ACC112 (cell line): Measurements from ENCODE around the gene PRICKLE2.

ENCODE experiments used
- H2AFZ ChIP-seq: fragments of 200-600 bp; sonication (generic); one replicate; pipeline ENCODE4 v1.6.0; 2017; ENCODE audit warnings: antibody characterized with exemption, low read length; ENCODE audit not compliant: unreplicated experiment
- H3K27ac ChIP-seq: fragments of 200-600 bp; sonication (generic); 2 replicates; pipeline ENCODE4 v1.5.1; 2014; ENCODE audit warnings: low read depth, mild to moderate bottlenecking, antibody characterized with exemption, low read length, moderate library complexity
- H3K27me3 ChIP-seq: fragments of 200-600 bp; sonication (generic); 2 replicates; pipeline ENCODE4 v1.6.1; 2014; ENCODE audit warnings: mild to moderate bottlenecking, antibody characterized with exemption, low read length, moderate library complexity, mixed read lengths; ENCODE audit not compliant: insufficient read depth
- H3K36me3 ChIP-seq: fragments of 200-600 bp; sonication (generic); 2 replicates; pipeline ENCODE4 v1.6.1; 2016; ENCODE audit warnings: mild to moderate bottlenecking, antibody characterized with exemption, low read length, moderate library complexity, mixed read lengths; ENCODE audit not compliant: insufficient read depth
- H3K4me1 ChIP-seq: fragments of 200-600 bp; sonication (generic); one replicate; pipeline ENCODE4 v1.6.1; 2016; ENCODE audit warnings: low read length, mixed read lengths; ENCODE audit not compliant: insufficient read depth, unreplicated experiment, control insufficient read depth
- H3K4me3 ChIP-seq: fragments of 200-600 bp; sonication (generic); 2 replicates; pipeline ENCODE4 v1.5.1; 2014; ENCODE audit warnings: mild to moderate bottlenecking, low read depth, low read length
- H3K79me2 ChIP-seq: fragments of 200-600 bp; sonication (generic); one replicate; pipeline ENCODE4 v1.6.0; 2016; ENCODE audit warnings: low read length; ENCODE audit not compliant: control insufficient read depth, unreplicated experiment, insufficient read depth

Gene PRICKLE2

DNA sequence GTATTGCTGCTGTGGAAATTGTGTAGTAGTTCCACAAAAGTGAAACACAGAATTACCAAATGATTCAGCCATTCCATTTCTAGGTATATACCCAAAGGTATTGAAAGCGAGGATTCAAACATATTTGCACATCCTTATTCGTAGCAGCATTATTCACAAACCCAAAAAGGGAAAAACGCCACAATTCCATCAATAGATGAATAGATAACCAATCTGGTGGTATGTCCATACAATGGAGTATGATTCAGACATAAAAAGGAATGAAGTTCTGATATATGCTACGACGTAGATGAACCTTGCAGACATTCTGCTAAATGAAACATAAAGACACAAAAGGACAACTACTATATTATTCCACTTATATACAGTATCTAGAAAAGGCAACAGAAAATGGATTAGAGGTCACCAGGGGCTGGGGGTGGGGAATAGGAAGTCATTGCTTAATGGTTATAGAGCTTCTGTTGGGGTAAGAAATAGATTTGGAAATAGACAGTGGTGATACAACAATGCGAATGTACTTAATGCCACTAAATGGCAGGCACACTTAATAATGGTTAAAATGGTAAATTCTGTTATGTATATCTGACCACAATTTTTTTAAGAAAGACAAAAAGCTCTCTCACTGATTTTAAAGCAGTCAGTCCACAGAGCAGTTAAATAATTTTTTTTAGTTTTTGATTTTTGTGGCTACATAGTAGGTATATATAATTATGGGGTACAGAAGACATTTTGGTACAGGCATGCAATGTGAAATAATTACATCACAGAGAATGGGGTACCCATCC lies 150.2 kb downstream of the PRICKLE2 start:
- no peaks in the 10 kb centered on the region for H3K27me3 ChIP-seq
- no peaks in the 10 kb centered on the region for H3K36me3 ChIP-seq
- no peak overlapping the region for H3K4me3 ChIP-seq
- H3K79me2 ChIP-seq: no peaks in the 10 kb centered on the region
- no peak overlapping the region for H2AFZ ChIP-seq
- H3K27ac ChIP-seq: no peak overlapping the region
- H3K4me1 ChIP-seq: peaks cover 5% of the 10 kb centered on the region

GRCh38 chr3:64074060-64074459 lies 151.2 kb downstream of the PRICKLE2 start:
- H3K4me3 ChIP-seq: no peak overlapping the region
- H3K79me2 ChIP-seq: no peaks in the 10 kb centered on the region
- no peaks in the 10 kb centered on the region for H3K36me3 ChIP-seq
- H3K27me3 ChIP-seq: no peaks in the 10 kb centered on the region
- peaks cover 5% of the 10 kb centered on the region for H3K4me1 ChIP-seq
- no peak overlapping the region for H3K27ac ChIP-seq
- no peak overlapping the region for H2AFZ ChIP-seq

DNA sequence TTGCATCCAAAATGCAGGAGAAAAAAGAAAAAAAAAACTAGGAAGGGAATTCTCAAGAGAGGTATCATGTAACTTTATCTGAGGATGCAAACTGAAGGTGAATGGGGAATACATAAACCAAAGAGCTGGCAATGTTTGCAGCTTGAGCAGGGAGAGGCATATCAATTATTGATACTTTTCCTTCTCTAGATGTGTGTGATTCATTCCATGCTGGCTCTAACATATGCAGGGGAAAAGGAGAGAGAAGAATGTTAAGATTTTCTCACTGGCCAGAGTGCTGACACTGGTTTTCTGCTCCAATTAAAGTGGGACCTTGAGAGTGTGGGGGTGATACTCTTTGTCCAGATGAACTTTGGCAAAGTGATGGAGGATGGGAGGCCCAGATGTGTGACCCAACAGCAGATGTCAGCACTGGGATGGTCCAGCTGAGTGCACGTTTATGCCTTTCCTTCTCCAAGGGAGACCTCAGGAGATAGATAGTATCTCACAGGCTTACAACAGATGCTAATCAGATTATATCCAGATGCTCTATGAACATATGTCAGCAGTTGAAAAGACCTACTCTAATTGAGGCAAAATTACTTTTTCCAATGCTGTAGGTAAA lies 152.0 kb downstream of the PRICKLE2 start:
- Histone ChIP-seq H3K4me1 (peaks cover 6% of the 10 kb centered on the region), H3K27me3 (no peaks in the 10 kb centered on the region)

GRCh38 chr3:64072126-64072525 lies 153.1 kb downstream of the PRICKLE2 start:
- H2AFZ ChIP-seq: no peak overlapping the region
- H3K36me3 ChIP-seq: no peaks in the 10 kb centered on the region
- H3K27me3 ChIP-seq: no peaks in the 10 kb centered on the region
- H3K4me3 ChIP-seq: no peak overlapping the region
- no peak overlapping the region for H3K27ac ChIP-seq
- H3K4me1 ChIP-seq: peaks cover 13% of the 10 kb centered on the region
- no peaks in the 10 kb centered on the region for H3K79me2 ChIP-seq

More for the DNA sequence above, 152.0 kb downstream of the PRICKLE2 start:
- Histone ChIP-seq H3K36me3 (no peaks in the 10 kb centered on the region), H2AFZ (no peak overlapping the region), H3K79me2 (no peaks in the 10 kb centered on the region), H3K4me3 (no peak overlapping the region), H3K27ac (no peak overlapping the region)

- no peaks in the 10 kb centered on the region for H3K79me2 ChIP-seq
- H3K27ac ChIP-seq: no peak overlapping the region
- no peaks in the 10 kb centered on the region for H3K27me3 ChIP-seq
- H3K36me3 ChIP-seq: no peaks in the 10 kb centered on the region
- no peak overlapping the region for H2AFZ ChIP-seq
- H3K4me3 ChIP-seq: no peak overlapping the region
- peaks cover 13% of the 10 kb centered on the region for H3K4me1 ChIP-seq
Observed at GRCh38 chr3:64070704-64071103, 154.6 kb downstream of the PRICKLE2 start.

GRCh38 chr3:64067506-64068346 lies 157.5 kb downstream of the PRICKLE2 start:
- H3K4me3 ChIP-seq: no peak overlapping the region
- no peaks in the 10 kb centered on the region for H3K79me2 ChIP-seq
- no peaks in the 10 kb centered on the region for H3K36me3 ChIP-seq
- peak overlapping the region; percentile 0 for H2AFZ ChIP-seq
- H3K27ac ChIP-seq: no peak overlapping the region
- peaks cover 21% of the 10 kb centered on the region for H3K4me1 ChIP-seq
- H3K27me3 ChIP-seq: no peaks in the 10 kb centered on the region

DNA sequence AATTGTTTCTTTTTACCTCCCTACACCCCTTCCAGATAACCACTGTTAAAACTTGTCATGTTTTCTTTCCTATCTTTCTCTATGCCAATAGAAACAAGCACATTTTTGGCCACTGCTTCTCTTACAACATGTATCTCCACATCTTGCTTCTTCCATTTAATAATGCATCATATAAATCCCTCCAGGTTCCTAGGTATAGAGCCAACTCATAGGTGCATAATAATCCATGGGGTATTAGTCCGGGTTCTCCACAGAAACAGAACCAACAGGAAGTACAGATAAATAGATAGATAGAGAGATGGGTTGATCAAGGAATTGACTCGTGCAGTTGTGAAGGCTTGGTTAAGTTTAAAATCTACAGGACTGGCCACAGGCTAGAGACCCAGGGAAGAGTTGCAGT lies 160.5 kb downstream of the PRICKLE2 start:
- no peaks in the 10 kb centered on the region for H3K79me2 ChIP-seq
- no peak overlapping the region for H3K4me3 ChIP-seq
- H2AFZ ChIP-seq: no peak overlapping the region
- H3K36me3 ChIP-seq: no peaks in the 10 kb centered on the region
- peaks cover 21% of the 10 kb centered on the region for H3K4me1 ChIP-seq
- no peaks in the 10 kb centered on the region for H3K27me3 ChIP-seq
- no peak overlapping the region for H3K27ac ChIP-seq

GRCh38 chr3:64063983-64064438 lies 161.3 kb downstream of the PRICKLE2 start:
- Histone ChIP-seq H3K36me3 (no peaks in the 10 kb centered on the region), H3K4me3 (no peak overlapping the region), H3K27me3 (no peaks in the 10 kb centered on the region)

GRCh38 chr3:64063207-64063982 lies 161.9 kb downstream of the PRICKLE2 start:
- Histone ChIP-seq H3K36me3 (no peaks in the 10 kb centered on the region), H3K27me3 (peaks cover 3% of the 10 kb centered on the region; the same call in 1 of the 2 replicates), H3K4me3 (no peak overlapping the region), H2AFZ (no peak overlapping the region), H3K79me2 (no peaks in the 10 kb centered on the region), H3K4me1 (peaks cover 21% of the 10 kb centered on the region), H3K27ac (no peak overlapping the region; the same call in 1 of the 2 replicates)

More at GRCh38 chr3:64063983-64064438, 161.3 kb downstream of the PRICKLE2 start:
- H3K4me1 ChIP-seq: peaks cover 21% of the 10 kb centered on the region
- H2AFZ ChIP-seq: no peak overlapping the region
- no peaks in the 10 kb centered on the region for H3K79me2 ChIP-seq
- H3K27ac ChIP-seq: no peak overlapping the region; the same call in 1 of the 2 replicates

GRCh38 chr3:64061628-64062027 lies 163.6 kb downstream of the PRICKLE2 start:
- Histone ChIP-seq H2AFZ (no peak overlapping the region), H3K27ac (no peak overlapping the region), H3K79me2 (no peaks in the 10 kb centered on the region), H3K4me3 (no peak overlapping the region), H3K36me3 (no peaks in the 10 kb centered on the region), H3K27me3 (peaks cover 9% of the 10 kb centered on the region; the same call in 1 of the 2 replicates), H3K4me1 (peaks cover 13% of the 10 kb centered on the region)
